CD4-positive, alpha-beta T cell treated with Interleukin-4 for 4 hours (primary cell): ENCODE data around the gene TSHZ2.

Experiments used
- DNase-seq: peaks from one replicate; pipeline ENCODE4 v3.0.0-alpha.2; 2020

Gene TSHZ2

GRCh38 chr20:53330601-53331140 lies 358.5 kb downstream of the TSHZ2 start:
- DNase-seq: no peak

DNA sequence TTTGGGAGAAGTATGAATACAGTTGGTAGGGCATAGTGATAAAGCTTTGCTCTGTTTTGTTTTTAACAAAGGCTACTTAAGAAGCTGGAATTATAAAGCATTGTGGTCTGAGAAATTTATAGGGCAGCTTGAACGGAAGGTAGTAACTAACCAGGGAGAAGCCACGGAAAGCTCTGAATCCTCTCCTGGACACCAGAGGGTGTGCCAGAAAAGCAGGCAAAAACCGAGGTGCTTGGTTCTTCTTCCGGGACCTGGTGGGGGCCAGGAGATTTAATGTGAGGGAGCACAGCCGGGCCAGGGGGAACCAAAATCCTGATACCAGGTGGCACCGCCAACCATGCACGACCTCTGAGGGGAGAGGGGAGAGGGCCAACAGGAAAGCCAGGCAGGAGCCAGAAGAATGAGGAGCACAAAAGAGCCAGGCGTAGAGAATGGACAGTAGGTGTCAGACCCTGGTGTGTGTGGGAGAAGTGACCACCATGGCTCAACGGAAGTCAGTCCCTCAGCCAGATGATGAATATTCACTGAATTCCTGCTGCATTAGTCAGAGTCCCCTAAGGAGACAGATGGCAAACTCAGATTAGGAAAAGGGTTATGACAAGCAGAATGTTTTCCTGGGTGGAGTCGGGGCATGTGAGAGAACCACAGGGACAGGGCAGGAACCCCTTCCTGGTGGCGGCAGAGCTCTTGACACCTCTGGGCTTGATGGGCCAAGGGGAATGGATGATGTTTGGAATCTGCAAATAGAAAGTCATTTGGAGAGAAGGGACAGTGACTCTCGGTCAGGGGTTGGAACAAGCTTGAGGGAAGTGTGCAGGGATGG lies 359.2 kb downstream of the TSHZ2 start:
- DNase-seq: no peak

GRCh38 chr20:53332022-53332837 lies 360.1 kb downstream of the TSHZ2 start:
- DNase-seq: no peak

- DNase-seq: no peak
Observed at GRCh38 chr20:53334861-53335260, 362.7 kb downstream of the TSHZ2 start.

GRCh38 chr20:53335555-53335954 lies 363.4 kb downstream of the TSHZ2 start:
- DNase-seq: no peak

GRCh38 chr20:53336892-53337291 lies 364.7 kb downstream of the TSHZ2 start:
- no peak for DNase-seq

DNA sequence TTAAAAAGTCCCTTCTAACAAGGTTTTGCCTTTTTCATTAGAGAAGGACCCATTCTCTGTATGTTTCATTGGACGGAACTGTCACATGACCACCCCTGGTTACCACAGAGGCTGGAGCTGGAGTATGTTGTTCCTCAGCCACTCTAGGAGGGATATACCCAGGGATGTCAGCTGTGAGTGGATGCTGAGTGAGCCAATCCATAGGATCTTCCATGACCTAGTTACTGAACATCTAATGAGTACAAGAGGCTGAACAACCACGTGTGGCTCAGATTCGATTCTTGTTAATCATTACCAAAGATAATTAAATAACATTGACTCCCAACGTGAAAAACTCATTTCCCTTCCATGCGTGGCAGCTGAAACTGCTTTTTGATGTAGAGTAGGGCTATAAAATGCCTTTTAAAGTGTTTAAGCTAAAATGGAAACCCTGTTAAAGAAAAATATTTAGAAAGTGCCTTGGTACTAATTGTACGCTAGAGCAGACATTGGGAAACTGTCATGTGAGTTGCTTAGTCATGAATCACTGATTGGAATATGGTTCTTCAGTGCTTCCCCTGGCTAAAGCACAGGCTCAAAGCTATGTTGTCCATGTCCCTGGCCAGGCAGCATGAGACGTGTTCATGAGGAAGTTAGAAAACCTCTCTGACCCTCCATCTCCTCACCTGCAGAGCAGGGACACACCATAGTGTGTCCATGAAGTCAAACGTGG lies 365.4 kb downstream of the TSHZ2 start:
- no peak for DNase-seq

- DNase-seq: no peak
Observed at GRCh38 chr20:53338716-53339115, 366.6 kb downstream of the TSHZ2 start.

- no peak for DNase-seq
Observed at GRCh38 chr20:53342429-53342828, 370.3 kb downstream of the TSHZ2 start.

DNA sequence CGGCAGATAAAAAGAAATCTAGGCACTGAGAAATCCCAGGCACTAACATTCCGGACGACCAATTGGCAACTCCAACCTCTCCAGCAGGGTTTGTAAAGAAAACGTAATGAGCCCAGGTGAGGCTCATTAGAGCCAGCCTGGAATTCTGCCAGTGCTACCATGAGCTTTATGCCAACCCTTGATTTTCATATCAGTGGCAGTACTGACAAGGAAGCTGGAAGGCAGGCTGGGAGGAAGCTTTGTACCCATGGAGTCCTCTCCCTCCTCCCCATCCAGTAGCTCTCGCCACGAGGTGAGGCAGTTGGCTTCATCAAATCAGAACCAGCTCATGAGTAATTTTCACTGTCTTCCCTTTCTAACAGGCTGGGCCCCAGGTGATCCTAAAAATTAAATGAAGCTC lies 371.3 kb downstream of the TSHZ2 start:
- DNase-seq: no peak

DNA sequence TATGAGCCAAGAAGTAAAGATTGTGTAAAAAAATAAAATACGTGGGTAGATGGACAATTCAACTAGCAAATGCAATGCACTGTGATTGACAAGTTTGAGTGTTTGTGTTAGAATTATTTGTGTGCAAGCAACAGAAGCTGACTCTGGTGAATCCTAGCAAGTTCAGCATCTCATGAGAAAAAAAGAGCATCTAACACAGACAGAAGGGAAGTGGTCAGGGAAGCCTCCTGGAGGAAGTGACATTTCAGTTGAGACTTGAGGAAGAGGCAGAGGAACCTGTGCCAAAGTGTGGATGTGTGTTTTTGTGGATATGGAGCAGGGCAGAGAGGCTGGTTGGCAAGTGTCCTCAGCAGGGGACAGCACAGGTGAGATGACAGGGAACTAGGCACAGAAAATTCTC lies 372.7 kb downstream of the TSHZ2 start:
- no peak for DNase-seq

DNA sequence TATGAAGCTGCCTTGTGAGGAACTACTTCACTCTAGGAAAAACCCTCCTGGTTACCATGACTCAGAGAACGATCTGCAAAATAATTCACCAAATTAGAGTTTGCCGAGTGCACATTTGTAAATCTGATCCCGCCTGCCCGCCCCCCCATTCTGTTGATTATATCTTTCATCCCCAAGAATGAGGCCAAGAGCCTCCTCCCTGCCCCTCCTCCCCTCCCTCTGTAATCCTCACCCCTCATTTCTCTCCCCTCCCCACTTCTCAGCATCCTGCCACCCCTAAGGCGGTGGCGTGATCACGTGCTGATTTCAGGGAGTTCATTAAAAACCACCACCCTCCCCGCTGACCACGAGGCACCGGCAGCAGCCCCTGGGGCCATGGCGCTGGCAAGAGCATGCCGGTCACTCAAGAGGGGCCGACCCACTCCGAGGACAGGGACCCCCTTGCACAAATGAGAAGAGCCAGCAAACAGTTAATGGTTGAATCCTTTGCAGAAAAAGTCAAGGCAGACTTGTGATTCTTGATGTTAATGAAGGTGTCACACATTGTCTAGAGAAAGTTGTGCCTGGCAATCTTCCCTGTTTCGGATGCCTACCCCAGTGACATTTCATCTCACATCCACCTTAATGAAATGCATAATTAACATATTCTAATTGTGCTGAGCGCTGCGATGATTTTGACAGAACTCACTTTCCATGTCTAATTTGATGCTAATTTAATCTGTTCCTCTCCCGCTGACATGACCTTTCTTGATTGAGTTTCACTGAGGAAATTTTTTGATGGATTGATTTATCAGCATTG lies 373.6 kb downstream of the TSHZ2 start:
- no peak for DNase-seq

GRCh38 chr20:53346335-53346648 lies 374.1 kb downstream of the TSHZ2 start:
- no peak for DNase-seq

DNA sequence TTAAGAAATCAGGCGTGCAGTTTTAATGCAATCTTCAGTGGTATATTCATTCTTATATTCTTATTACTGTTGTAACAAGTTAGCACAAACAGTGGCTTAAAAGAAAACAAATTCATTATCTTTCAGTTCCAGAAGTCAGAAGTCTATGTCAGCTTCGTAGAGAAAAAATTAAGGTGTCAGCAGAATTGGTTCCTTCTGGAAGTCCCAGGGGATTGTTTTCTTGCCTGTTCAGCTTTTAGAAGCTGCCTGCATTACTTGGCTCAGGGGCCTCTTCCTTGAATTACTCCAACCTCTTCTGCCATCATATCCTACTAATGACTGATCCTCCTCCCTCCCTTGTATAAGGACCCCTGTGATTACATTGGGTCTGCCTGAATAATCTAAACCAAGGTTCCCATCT lies 377.6 kb downstream of the TSHZ2 start:
- no peak for DNase-seq

GRCh38 chr20:53352727-53353440 lies 380.7 kb downstream of the TSHZ2 start:
- no peak for DNase-seq

DNA sequence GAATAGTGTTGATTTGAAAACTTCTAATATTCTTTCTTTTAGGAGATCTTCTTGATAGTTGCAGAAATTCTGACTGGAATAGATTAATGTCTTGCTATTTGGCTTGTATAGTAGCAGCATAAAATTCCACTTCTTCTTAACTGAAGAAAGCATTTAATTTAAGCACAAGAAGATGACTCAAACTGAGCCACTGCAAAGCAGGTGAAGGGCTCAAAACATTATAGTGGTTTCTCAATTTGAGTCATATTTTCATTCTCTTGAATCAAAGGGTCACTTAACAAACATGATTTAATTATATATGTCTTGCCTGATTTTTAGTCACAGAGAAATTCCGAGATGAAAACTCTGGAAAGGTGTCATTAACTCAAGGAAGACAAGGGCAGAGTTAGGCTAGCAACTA lies 382.2 kb downstream of the TSHZ2 start:
- no peak for DNase-seq

DNA sequence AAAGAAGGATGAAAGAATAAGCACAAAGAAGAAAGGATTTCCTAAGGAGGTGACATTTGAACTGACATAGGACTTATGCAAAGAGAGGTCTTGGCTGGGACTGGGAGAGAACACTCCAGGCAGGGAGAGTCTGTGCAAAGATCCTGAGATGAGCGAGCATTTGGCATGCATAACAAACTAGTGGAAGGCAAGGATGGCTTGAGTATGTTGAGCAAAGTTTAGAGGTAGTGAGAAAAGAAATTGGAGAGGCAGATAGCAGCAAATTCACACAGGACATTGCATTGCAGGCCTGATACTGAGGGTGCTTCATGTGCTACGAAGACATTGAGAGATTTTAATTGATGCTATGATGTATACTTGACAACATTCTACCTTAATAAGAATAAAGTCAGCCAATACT lies 383.6 kb downstream of the TSHZ2 start:
- no peak for DNase-seq

- DNase-seq: no peak
Observed at GRCh38 chr20:53359425-53359824, 387.3 kb downstream of the TSHZ2 start.

DNA sequence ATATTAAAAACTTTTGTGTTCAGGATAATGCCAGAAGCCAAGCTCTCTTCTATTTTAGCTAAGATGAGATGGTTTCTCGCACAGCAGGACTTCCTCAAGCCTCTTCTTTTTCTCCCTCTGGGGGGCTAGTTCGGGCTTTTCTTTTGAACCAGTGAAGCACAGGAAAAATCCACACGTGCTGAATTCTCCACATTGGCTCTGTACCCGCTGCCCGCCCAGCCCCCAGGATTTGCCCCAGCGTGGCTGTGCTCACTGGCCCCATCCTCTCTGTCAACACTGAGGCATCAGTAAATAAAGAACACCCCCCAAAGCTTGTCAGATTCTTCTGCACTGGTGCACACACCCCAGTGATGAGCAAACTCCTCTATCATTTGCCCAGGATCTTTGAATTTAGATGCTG lies 388.7 kb downstream of the TSHZ2 start:
- no peak for DNase-seq

GRCh38 chr20:53362736-53363135 lies 390.6 kb downstream of the TSHZ2 start:
- DNase-seq: no peak

GRCh38 chr20:53364646-53365045 lies 392.5 kb downstream of the TSHZ2 start:
- DNase-seq: no peak

- no peak for DNase-seq
Observed at GRCh38 chr20:53365076-53365475, 392.9 kb downstream of the TSHZ2 start.
